GM18873 (cell line): ENCODE measurements around the gene KCNA4.
"Not testable (repeated sequence)": the region's sequence is repeated elsewhere in the genome, so short reads cannot be mapped to it uniquely, and the experiment has no call there.

Source experiments
- ATAC-seq: cut with Tn5 transposase; IDR thresholded peaks from one replicate; pipeline ENCODE4 v1.9.1; 2021; ENCODE audit warnings: mild to moderate bottlenecking, moderate library complexity, moderate number of reproducible peaks; ENCODE audit not compliant: unreplicated experiment, low FRiP score

KCNA4 gene

GRCh38 chr11:30016588-30017363, at the start of gene KCNA4:
Gene KCNA4, minus strand, starts transcription at chr11:30017030. Its CDS starts 4,352 bp downstream, at chr11:30012678.
- no peak for ATAC-seq

- ATAC-seq: no peak
These were observed 45.3 kb upstream of the KCNA4 start for GRCh38 chr11:30062103-30062502.

- no peak for ATAC-seq
These were observed 42.5 kb upstream of the KCNA4 start for GRCh38 chr11:30059172-30059815.

- no peak for ATAC-seq
These were observed 32.4 kb upstream of the KCNA4 start for GRCh38 chr11:30049214-30049613.

GRCh38 chr11:30046578-30046945, 29.7 kb upstream of the KCNA4 start:
- no peak for ATAC-seq

- no peak for ATAC-seq
These were observed 29.2 kb upstream of the KCNA4 start for GRCh38 chr11:30045921-30046577.

GRCh38 chr11:30045144-30045543, 28.3 kb upstream of the KCNA4 start:
- ATAC-seq: no peak

GRCh38 chr11:30041171-30041570, 24.3 kb upstream of the KCNA4 start:
- no peak for ATAC-seq

- ATAC-seq: not testable (repeated sequence)
These were observed 17.9 kb upstream of the KCNA4 start for GRCh38 chr11:30034746-30035145.

- ATAC-seq: not testable (repeated sequence)
These were observed 17.3 kb upstream of the KCNA4 start for GRCh38 chr11:30034166-30034565.

- ATAC-seq: no peak
These were observed 8.7 kb upstream of the KCNA4 start for GRCh38 chr11:30025396-30026139.

- ATAC-seq: no peak
These were observed 6.2 kb upstream of the KCNA4 start for GRCh38 chr11:30023074-30023473.

- no peak for ATAC-seq
These were observed 2.7 kb upstream of the KCNA4 start for GRCh38 chr11:30019481-30019880.

- ATAC-seq: no peak
These were observed 1.7 kb upstream of the KCNA4 start for GRCh38 chr11:30018495-30018894.

GRCh38 chr11:30017445-30017895, 640 bp upstream of the KCNA4 start:
- ATAC-seq: no peak

GRCh38 chr11:30015725-30016412, 961 bp downstream of the KCNA4 start:
- no peak for ATAC-seq

GRCh38 chr11:30012346-30012745, 4.5 kb downstream of the KCNA4 start:
- ATAC-seq: no peak

GRCh38 chr11:30009060-30009459, 7.8 kb downstream of the KCNA4 start:
- ATAC-seq: no peak

- ATAC-seq: no peak
These were observed 10.0 kb downstream of the KCNA4 start for GRCh38 chr11:30006876-30007275.

GRCh38 chr11:30002157-30002785, 14.6 kb downstream of the KCNA4 start:
- no peak for ATAC-seq
